Measurements from ENCODE around the gene TBXAS1.

The TBXAS1 gene

GRCh38 chr7:139994356-139994755 is 165.3 kb downstream of the TBXAS1 start:
- no peak for TF ChIP-seq CTCF (IDR thresholded peaks at IDR 0.05; ENCODE audit: extremely low read depth, missing control alignments)
- no peak for DNase-seq (ENCODE audit: low spot score)

DNA sequence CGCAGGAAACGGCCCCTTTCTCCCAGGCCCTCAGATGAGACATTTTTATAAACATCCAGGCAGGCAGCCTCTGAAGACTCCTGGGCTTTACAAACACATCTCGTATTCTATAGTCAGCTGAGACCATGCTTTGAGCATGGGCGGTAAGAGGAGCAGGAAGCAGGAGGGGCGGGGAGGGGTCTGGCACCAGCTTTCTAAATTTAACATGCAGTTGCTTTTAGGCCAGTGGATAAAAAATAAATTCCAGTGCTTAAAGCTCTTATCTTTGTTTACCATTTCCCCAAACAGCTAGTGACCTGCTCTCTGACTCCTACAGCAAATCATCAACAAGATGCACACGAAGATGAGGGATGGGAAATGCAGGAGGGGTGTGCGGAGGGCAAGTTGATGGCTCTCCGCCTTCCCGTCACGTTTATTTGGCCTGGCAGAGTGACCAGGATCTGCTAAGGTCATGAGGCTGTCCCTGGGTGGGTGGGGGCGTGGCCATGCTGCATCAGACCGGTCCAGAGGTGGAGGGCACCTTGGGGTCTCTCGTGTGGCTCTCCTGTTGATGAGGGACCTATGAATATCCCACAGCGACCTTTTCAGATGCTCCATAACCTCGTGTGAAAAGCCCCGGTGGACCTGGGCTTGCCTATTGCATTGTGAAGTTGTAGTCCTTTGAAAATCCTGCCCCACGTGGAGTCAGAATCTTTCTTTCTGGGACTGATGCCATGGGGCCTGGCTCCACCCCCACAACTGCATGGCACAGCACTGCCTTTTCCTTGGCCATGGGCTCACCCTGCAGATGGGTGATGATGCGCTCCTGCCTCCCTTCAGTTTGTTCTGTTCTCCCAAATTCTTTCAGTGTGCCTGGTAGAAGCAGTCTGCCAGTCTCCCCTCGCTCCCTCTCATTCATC is 166.2 kb downstream of the TBXAS1 start:
- DNase-seq (ENCODE audit: low spot score): no peak
- TF ChIP-seq CTCF (IDR thresholded peaks at IDR 0.05; ENCODE audit: extremely low read depth, missing control alignments): no peak

- no peak for DNase-seq (ENCODE audit: low spot score)
- no peak for TF ChIP-seq CTCF (IDR thresholded peaks at IDR 0.05; ENCODE audit: extremely low read depth, missing control alignments)
These were observed 169.5 kb downstream of the TBXAS1 start for GRCh38 chr7:139998572-139998971.

DNA sequence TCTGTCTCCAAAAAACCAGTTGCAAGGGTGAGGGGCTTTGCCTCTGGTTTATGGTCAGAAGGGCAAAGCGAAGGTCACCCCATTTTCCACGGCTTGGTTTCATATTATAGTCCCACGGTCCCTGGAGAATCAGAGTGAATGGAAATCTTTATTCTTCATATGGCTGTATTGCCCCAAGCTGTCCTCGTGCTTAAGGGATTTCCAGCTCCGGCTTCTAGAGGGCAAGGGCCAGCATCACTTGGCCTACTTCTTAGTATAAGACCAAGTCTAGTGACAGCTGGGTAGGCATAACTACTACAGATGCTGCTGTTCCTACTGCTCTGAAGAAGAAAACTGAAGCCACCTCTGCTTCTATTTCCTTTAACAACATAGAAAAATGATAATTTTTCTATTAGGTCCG is 170.5 kb downstream of the TBXAS1 start:
- DNase-seq (ENCODE audit: low spot score): no peak
- no peak for TF ChIP-seq CTCF (IDR thresholded peaks at IDR 0.05; ENCODE audit: extremely low read depth, missing control alignments)

DNA sequence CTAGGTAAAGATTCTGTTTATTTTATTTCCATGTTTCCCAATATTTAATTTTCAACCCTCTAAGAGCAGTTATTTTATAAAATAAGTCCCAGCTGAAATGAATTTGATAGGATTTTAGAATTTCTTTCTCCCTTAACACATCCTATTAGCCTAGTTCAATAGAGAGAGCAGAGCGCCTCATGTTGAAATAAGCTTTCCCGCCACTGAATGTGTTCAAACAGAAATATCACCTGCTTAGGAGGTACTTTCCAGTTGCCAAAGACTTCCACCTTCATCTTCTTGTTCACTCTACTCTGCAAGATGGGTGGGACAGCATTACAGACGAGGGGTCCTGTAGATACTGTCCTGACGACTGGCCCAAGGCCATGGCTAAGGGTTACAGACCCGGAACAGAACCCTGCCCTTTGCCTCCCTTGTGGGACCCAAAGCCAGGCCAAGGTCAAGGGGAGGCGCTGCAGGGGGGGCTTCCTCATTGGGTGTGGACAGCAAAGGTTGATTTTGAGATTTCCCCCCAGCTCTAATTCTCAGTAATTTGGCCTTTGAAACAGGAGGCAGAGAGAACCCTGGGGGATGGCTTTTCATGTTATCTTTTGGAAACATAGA is 171.7 kb downstream of the TBXAS1 start:
- no peak for TF ChIP-seq CTCF (IDR thresholded peaks at IDR 0.05; ENCODE audit: extremely low read depth, missing control alignments)
- no peak for DNase-seq (ENCODE audit: low spot score)

- DNase-seq (ENCODE audit: low spot score): peak; percentile 79
- TF ChIP-seq CTCF (IDR thresholded peaks at IDR 0.05; ENCODE audit: extremely low read depth, missing control alignments): peak; percentile 51
These were observed 174.9 kb downstream of the TBXAS1 start for GRCh38 chr7:140003913-140004382.

GRCh38 chr7:140004672-140005071 is 175.6 kb downstream of the TBXAS1 start:
- no peak for DNase-seq (ENCODE audit: low spot score)
- no peak for TF ChIP-seq CTCF (IDR thresholded peaks at IDR 0.05; ENCODE audit: extremely low read depth, missing control alignments)
